Mucosa of stomach (tissue), 1 donor: ENCODE measurements around the gene LCN2.
A peak's percentile ranks its signal among the peaks of the same experiment; 100 is the strongest.

ENCODE experiments used
- H3K27me3 ChIP-seq: one replicate; pipeline ENCODE4 v1.7.0; 2013; ENCODE audit warnings: mild to moderate bottlenecking, low read length; ENCODE audit not compliant: control insufficient read depth, insufficient read depth
- H3K36me3 ChIP-seq: one replicate; pipeline ENCODE4 v1.7.0; 2013; ENCODE audit warnings: low read length; ENCODE audit not compliant: control insufficient read depth, insufficient read depth
- H3K4me1 ChIP-seq: one replicate; pipeline ENCODE4 v1.7.0; 2013; ENCODE audit warnings: mild to moderate bottlenecking, low read length; ENCODE audit not compliant: control insufficient read depth, insufficient read depth
- H3K4me3 ChIP-seq: one replicate; pipeline ENCODE4 v1.7.0; 2013; ENCODE audit warnings: low read length
- H3K9ac ChIP-seq: one replicate; pipeline ENCODE4 v1.7.0; 2013; ENCODE audit warnings: mild to moderate bottlenecking, low read length, moderate library complexity
- H3K9me3 ChIP-seq: one replicate; pipeline ENCODE4 v1.7.0; 2013; ENCODE audit warnings: mild to moderate bottlenecking, low read length, moderate library complexity; ENCODE audit not compliant: control insufficient read depth
- donor health status: Pancreatic carcinoma.

The LCN2 gene

GRCh38 chr9:128149001-128149701, at the start of gene LCN2:
TSS of gene LCN2 (plus strand) at chr9:128149453. CDS start at chr9:128149526, 73 bp downstream.
- peaks cover 47% of the 10 kb centered on the region for H3K4me1 ChIP-seq
- H3K9ac ChIP-seq = peak within 1 kb of the TSS; percentile 67
- no peaks in the 10 kb centered on the region for H3K9me3 ChIP-seq
- H3K27me3 ChIP-seq = no peaks in the 10 kb centered on the region
- no peaks in the 10 kb centered on the region for H3K36me3 ChIP-seq
- no peak within 1 kb of the TSS for H3K4me3 ChIP-seq

GRCh38 chr9:128099932-128100491, 49.2 kb upstream of the LCN2 start:
- H3K9ac ChIP-seq = peak overlapping the region; percentile 80
- no peaks in the 10 kb centered on the region for H3K9me3 ChIP-seq
- peaks cover 71% of the 10 kb centered on the region for H3K4me1 ChIP-seq
- H3K27me3 ChIP-seq = no peaks in the 10 kb centered on the region
- H3K4me3 ChIP-seq = peak overlapping the region; percentile 48
- H3K36me3 ChIP-seq = peaks cover 11% of the 10 kb centered on the region

GRCh38 chr9:128100581-128100980, 48.7 kb upstream of the LCN2 start:
- Histone ChIP-seq H3K9ac (no peak overlapping the region), H3K4me3 (no peak overlapping the region), H3K36me3 (peaks cover 14% of the 10 kb centered on the region), H3K27me3 (no peaks in the 10 kb centered on the region), H3K4me1 (peaks cover 71% of the 10 kb centered on the region), H3K9me3 (no peaks in the 10 kb centered on the region)

- Histone ChIP-seq H3K27me3 (no peaks in the 10 kb centered on the region), H3K4me1 (peaks cover 77% of the 10 kb centered on the region), H3K36me3 (peaks cover 20% of the 10 kb centered on the region), H3K9me3 (no peaks in the 10 kb centered on the region), H3K9ac (no peak overlapping the region), H3K4me3 (no peak overlapping the region)
Measured at GRCh38 chr9:128101231-128101661, 48.0 kb upstream of the LCN2 start.

GRCh38 chr9:128101690-128102089, 47.6 kb upstream of the LCN2 start:
- H3K9ac ChIP-seq = no peak overlapping the region
- no peak overlapping the region for H3K4me3 ChIP-seq
- H3K36me3 ChIP-seq = peaks cover 24% of the 10 kb centered on the region
- no peaks in the 10 kb centered on the region for H3K27me3 ChIP-seq
- no peaks in the 10 kb centered on the region for H3K9me3 ChIP-seq
- H3K4me1 ChIP-seq = peaks cover 82% of the 10 kb centered on the region

GRCh38 chr9:128102196-128102595, 47.1 kb upstream of the LCN2 start:
- Histone ChIP-seq H3K9me3 (no peaks in the 10 kb centered on the region), H3K9ac (peak overlapping the region; percentile 44), H3K36me3 (peaks cover 28% of the 10 kb centered on the region), H3K4me3 (no peak overlapping the region), H3K4me1 (peaks cover 87% of the 10 kb centered on the region), H3K27me3 (no peaks in the 10 kb centered on the region)

- Histone ChIP-seq H3K4me3 (no peak overlapping the region), H3K4me1 (peaks cover 87% of the 10 kb centered on the region), H3K9me3 (no peaks in the 10 kb centered on the region), H3K27me3 (no peaks in the 10 kb centered on the region), H3K9ac (peak overlapping the region; percentile 44), H3K36me3 (peaks cover 36% of the 10 kb centered on the region)
Measured at GRCh38 chr9:128102861-128103588, 46.2 kb upstream of the LCN2 start.

- Histone ChIP-seq H3K9me3 (no peaks in the 10 kb centered on the region), H3K4me3 (no peak overlapping the region), H3K27me3 (no peaks in the 10 kb centered on the region), H3K9ac (peak overlapping the region; percentile 44), H3K36me3 (peaks cover 39% of the 10 kb centered on the region), H3K4me1 (peaks cover 89% of the 10 kb centered on the region)
Measured at GRCh38 chr9:128103589-128103962, 45.7 kb upstream of the LCN2 start.

GRCh38 chr9:128104171-128104618, 45.1 kb upstream of the LCN2 start:
- no peaks in the 10 kb centered on the region for H3K9me3 ChIP-seq
- H3K4me1 ChIP-seq = peaks cover 92% of the 10 kb centered on the region
- H3K36me3 ChIP-seq = peaks cover 39% of the 10 kb centered on the region
- H3K27me3 ChIP-seq = no peaks in the 10 kb centered on the region
- H3K9ac ChIP-seq = peak overlapping the region; percentile 44
- H3K4me3 ChIP-seq = no peak overlapping the region

GRCh38 chr9:128105538-128106175, 43.6 kb upstream of the LCN2 start:
- Histone ChIP-seq H3K9me3 (no peaks in the 10 kb centered on the region), H3K4me3 (no peak overlapping the region), H3K4me1 (peaks cover 85% of the 10 kb centered on the region), H3K36me3 (peaks cover 39% of the 10 kb centered on the region), H3K9ac (peak overlapping the region; percentile 13), H3K27me3 (no peaks in the 10 kb centered on the region)

- Histone ChIP-seq H3K9ac (peak overlapping the region; percentile 13), H3K9me3 (no peaks in the 10 kb centered on the region), H3K4me1 (peaks cover 83% of the 10 kb centered on the region), H3K27me3 (no peaks in the 10 kb centered on the region), H3K4me3 (no peak overlapping the region), H3K36me3 (peaks cover 44% of the 10 kb centered on the region)
Measured at GRCh38 chr9:128106181-128106939, 42.9 kb upstream of the LCN2 start.
